HepG2 (cell line): ENCODE data around the gene SND1. TPM values are rescaled to one million over a fixed set of nuclear protein-coding genes. Genes with fewer than 3 reads are reported as not detected.

Experiments used
- EED ChIP-seq: sonication (generic); formaldehyde crosslinking; IDR thresholded peaks from 2 replicates; pipeline ENCODE4 v1.5.0; 2020; ENCODE audit warnings: mild to moderate bottlenecking, missing genetic modification reagents
- FOXA3 ChIP-seq: IDR thresholded peaks from 2 replicates; pipeline ENCODE4 v1.6.1; 2016; ENCODE audit warnings: missing genetic modification reagents, missing compliant biosample characterization
- JUNB ChIP-seq: sonication (generic); formaldehyde crosslinking; IDR thresholded peaks from 2 replicates; pipeline ENCODE4 v1.8.0; 2022; ENCODE audit warnings: missing genetic modification reagents, mild to moderate bottlenecking, borderline replicate concordance
- KDM4B ChIP-seq: sonication (generic); formaldehyde crosslinking; IDR thresholded peaks from 2 replicates; pipeline ENCODE4 v1.4.0; 2020; ENCODE audit warnings: missing genetic modification reagents
- KMT2A ChIP-seq: sonication (generic); formaldehyde crosslinking; IDR thresholded peaks from 2 replicates; pipeline ENCODE4 v1.4.0; 2020; ENCODE audit warnings: missing genetic modification reagents
- PRDM15 ChIP-seq: sonication (generic); formaldehyde crosslinking; IDR thresholded peaks from 2 replicates; pipeline ENCODE4 v1.4.0; 2020; ENCODE audit warnings: missing genetic modification reagents
- THYN1 ChIP-seq: sonication (generic); formaldehyde crosslinking; IDR thresholded peaks from 2 replicates; pipeline ENCODE4 v1.8.1; 2023; ENCODE audit warnings: low read depth, mild to moderate bottlenecking, moderate library complexity, missing genetic modification reagents, borderline replicate concordance
- ZNF225 ChIP-seq: sonication (generic); formaldehyde crosslinking; IDR thresholded peaks from 2 replicates; pipeline ENCODE4 v1.4.0; 2020; ENCODE audit warnings: mild to moderate bottlenecking, missing genetic modification reagents
- ZNF337 ChIP-seq: sonication (generic); formaldehyde crosslinking; IDR thresholded peaks from 2 replicates; pipeline ENCODE4 v1.5.1; 2020; ENCODE audit warnings: missing genetic modification reagents, low read depth, mild to moderate bottlenecking, borderline replicate concordance
- ZNF589 ChIP-seq: sonication (generic); formaldehyde crosslinking; conservative IDR thresholded peaks from 2 replicates; pipeline ENCODE4 v1.8.0; 2022; ENCODE audit warnings: mild to moderate bottlenecking, moderate library complexity, missing genetic modification reagents
- polyA plus RNA-seq, 8 experiments: library from polyadenylated mRNA; depleted of rRNA in 3 of 8; stranded (reverse) in 7 of 8; unstranded in 1 of 8; fragments of >200 nt; fragmentation: Illumina TruSeq in 4 of 8; extraction: Trizol in 4 of 8; gene quantifications; 2 replicates each; pipeline versions ENCODE4 v1.2.1 to v1.2.3, GENCODE V29; 2011 to 2016; ENCODE audit warnings: low read depth in 4 of 8, missing spikeins in 1 of 8, mixed read lengths in 1 of 8; ENCODE audit not compliant: insufficient read depth in 1 of 8
- total RNA-seq, 5 experiments: library from RNA; depleted of rRNA; stranded (reverse); fragments of >200 nt; fragmentation: Illumina TruSeq; extraction: Trizol; gene quantifications; 2 replicates each; pipeline ENCODE4 v1.2.3, GENCODE V29; 2016; ENCODE audit warnings: low read depth in 1 of 5
- TF ChIP-seq, protein P1 (sequence below): sonication (generic); formaldehyde crosslinking; IDR thresholded peaks from 2 replicates; pipeline ENCODE4 v1.4.0; 2020; ENCODE audit warnings: missing genetic modification reagents, borderline replicate concordance
- TF ChIP-seq, protein P2 (sequence below): sonication (generic); formaldehyde crosslinking; IDR thresholded peaks from 2 replicates; pipeline ENCODE4 v1.4.0; 2020; ENCODE audit warnings: mild to moderate bottlenecking, missing genetic modification reagents

The SND1 gene
- total and polyA plus RNA-seq, 2 of the 13 experiments (the other 11 are each of a cell fraction or from before 2014, with no cell fraction given): 110 to 182 TPM

DNA sequence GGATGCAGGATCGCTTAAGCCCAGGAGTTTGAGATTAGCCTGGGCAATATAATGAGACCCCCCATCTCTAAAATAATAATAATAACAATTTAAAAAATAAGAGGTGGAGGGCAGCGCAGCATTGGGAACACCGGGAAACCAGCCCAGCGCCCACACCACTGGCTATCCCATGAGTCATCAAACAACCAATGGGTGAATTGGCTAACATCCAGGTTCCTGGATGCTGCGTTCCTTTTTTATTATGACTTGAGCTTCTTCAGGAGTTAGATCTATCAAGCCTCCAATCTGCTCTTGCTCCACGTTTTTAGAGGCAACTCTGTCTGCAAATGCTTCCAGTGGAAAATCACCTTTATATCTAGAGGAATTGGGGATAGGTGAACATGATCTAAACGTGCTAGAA lies 389.2 kb downstream of the SND1 start (continued):
- TF ChIP-seq, protein P1, sequence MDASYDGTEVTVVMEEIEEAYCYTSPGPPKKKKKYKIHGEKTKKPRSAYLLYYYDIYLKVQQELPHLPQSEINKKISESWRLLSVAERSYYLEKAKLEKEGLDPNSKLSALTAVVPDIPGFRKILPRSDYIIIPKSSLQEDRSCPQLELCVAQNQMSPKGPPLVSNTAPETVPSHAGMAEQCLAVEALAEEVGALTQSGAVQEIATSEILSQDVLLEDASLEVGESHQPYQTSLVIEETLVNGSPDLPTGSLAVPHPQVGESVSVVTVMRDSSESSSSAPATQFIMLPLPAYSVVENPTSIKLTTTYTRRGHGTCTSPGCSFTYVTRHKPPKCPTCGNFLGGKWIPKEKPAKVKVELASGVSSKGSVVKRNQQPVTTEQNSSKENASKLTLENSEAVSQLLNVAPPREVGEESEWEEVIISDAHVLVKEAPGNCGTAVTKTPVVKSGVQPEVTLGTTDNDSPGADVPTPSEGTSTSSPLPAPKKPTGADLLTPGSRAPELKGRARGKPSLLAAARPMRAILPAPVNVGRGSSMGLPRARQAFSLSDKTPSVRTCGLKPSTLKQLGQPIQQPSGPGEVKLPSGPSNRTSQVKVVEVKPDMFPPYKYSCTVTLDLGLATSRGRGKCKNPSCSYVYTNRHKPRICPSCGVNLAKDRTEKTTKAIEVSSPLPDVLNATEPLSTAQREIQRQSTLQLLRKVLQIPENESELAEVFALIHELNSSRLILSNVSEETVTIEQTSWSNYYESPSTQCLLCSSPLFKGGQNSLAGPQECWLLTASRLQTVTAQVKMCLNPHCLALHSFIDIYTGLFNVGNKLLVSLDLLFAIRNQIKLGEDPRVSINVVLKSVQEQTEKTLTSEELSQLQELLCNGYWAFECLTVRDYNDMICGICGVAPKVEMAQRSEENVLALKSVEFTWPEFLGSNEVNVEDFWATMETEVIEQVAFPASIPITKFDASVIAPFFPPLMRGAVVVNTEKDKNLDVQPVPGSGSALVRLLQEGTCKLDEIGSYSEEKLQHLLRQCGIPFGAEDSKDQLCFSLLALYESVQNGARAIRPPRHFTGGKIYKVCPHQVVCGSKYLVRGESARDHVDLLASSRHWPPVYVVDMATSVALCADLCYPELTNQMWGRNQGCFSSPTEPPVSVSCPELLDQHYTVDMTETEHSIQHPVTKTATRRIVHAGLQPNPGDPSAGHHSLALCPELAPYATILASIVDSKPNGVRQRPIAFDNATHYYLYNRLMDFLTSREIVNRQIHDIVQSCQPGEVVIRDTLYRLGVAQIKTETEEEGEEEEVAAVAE: no peak
- TF ChIP-seq ZNF337 (CRISPR knock-in tag): no peak
- TF ChIP-seq THYN1: no peak
- no peak for TF ChIP-seq FOXA3 (CRISPR knock-in tag)
- TF ChIP-seq ZNF589 (CRISPR knock-in tag): no peak
- no peak for TF ChIP-seq KMT2A (CRISPR knock-in tag)
- TF ChIP-seq KDM4B: no peak
- no peak for TF ChIP-seq PRDM15 (CRISPR knock-in tag)
- TF ChIP-seq, protein P2, sequence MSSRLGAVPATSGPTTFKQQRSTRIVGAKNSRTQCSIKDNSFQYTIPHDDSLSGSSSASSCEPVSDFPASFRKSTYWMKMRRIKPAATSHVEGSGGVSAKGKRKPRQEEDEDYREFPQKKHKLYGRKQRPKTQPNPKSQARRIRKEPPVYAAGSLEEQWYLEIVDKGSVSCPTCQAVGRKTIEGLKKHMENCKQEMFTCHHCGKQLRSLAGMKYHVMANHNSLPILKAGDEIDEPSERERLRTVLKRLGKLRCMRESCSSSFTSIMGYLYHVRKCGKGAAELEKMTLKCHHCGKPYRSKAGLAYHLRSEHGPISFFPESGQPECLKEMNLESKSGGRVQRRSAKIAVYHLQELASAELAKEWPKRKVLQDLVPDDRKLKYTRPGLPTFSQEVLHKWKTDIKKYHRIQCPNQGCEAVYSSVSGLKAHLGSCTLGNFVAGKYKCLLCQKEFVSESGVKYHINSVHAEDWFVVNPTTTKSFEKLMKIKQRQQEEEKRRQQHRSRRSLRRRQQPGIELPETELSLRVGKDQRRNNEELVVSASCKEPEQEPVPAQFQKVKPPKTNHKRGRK (CRISPR knock-in tag): no peak
- TF ChIP-seq JUNB: no peak
- TF ChIP-seq ZNF225 (CRISPR knock-in tag): no peak
- no peak for TF ChIP-seq EED (CRISPR knock-in tag)
